Large intestine (tissue), 3 donors: Measurements from ENCODE around the gene LSM3. TPM values are rescaled to one million over a fixed set of nuclear protein-coding genes. Genes with fewer than 3 reads are reported as not detected.

Experiments used
- DNase-seq, 2 donors: peaks; one replicate each; pipeline versions ENCODE4 v3.0.0 to v3.0.0-alpha.2; 2013
- H3K27ac ChIP-seq: one replicate; pipeline ENCODE4 v1.5.1; 2013; ENCODE audit warnings: low read length
- H3K27me3 ChIP-seq: 2 replicates; pipeline ENCODE4 v1.6.1; 2013; ENCODE audit warnings: low read length; ENCODE audit not compliant: control insufficient read depth, insufficient read depth
- H3K36me3 ChIP-seq: 2 replicates; pipeline ENCODE4 v1.6.1; 2013; ENCODE audit warnings: low read length; ENCODE audit not compliant: control insufficient read depth, insufficient read depth
- H3K4me1 ChIP-seq: one replicate; pipeline ENCODE4 v1.6.1; 2013; ENCODE audit warnings: low read length; ENCODE audit not compliant: control insufficient read depth, insufficient read depth
- H3K4me3 ChIP-seq: one replicate; pipeline ENCODE4 v1.5.1; 2013; ENCODE audit warnings: low read length
- H3K9me3 ChIP-seq: one replicate; pipeline ENCODE4 v1.6.1; 2013; ENCODE audit warnings: mild to moderate bottlenecking, low read depth, low read length, moderate library complexity; ENCODE audit not compliant: control insufficient read depth
- WGBS: methylation state at CpG from one replicate; pipeline ENCODE4 v1.1.5; 2013; ENCODE audit warnings: low lambda C conversion rate; ENCODE audit not compliant: insufficient coverage; 5-methylcytosine and 5-hydroxymethylcytosine counted together
- polyA plus RNA-seq: library from polyadenylated mRNA; unstranded; fragments of 120-200 nt; gene quantifications from one replicate; pipeline ENCODE4 v1.2.1, GENCODE V29; 2013

Gene LSM3
- polyA plus RNA-seq, 1 donor = 13.7 TPM

GRCh38 chr3:14157951-14158350, 20.7 kb upstream of the LSM3 start:
- Histone ChIP-seq H3K27me3 (no peaks in the 10 kb centered on the region), H3K4me3 (no peak overlapping the region), H3K27ac (no peak overlapping the region), H3K9me3 (peaks cover 12% of the 10 kb centered on the region), H3K4me1 (peaks cover 4% of the 10 kb centered on the region), H3K36me3 (peaks cover 86% of the 10 kb centered on the region)
- no peak for DNase-seq
- 86% methylated on average over 1 of the region's 9 CpGs for WGBS

GRCh38 chr3:14158370-14158769, 20.2 kb upstream of the LSM3 start:
- Histone ChIP-seq H3K4me3 (no peak overlapping the region), H3K27ac (no peak overlapping the region), H3K9me3 (peaks cover 12% of the 10 kb centered on the region), H3K4me1 (no peaks in the 10 kb centered on the region), H3K36me3 (peaks cover 86% of the 10 kb centered on the region), H3K27me3 (no peaks in the 10 kb centered on the region)
- no peak for DNase-seq
- 100% methylated on average over 2 of the region's 14 CpGs for WGBS

GRCh38 chr3:14159426-14159825, 19.2 kb upstream of the LSM3 start:
- H3K4me1 ChIP-seq = no peaks in the 10 kb centered on the region
- DNase-seq = no peak
- no CpG with 5 or more reads among the region's 8 CpGs for WGBS

GRCh38 chr3:14161282-14161681, 17.3 kb upstream of the LSM3 start:
- peaks cover 12% of the 10 kb centered on the region for H3K9me3 ChIP-seq
- peaks cover 95% of the 10 kb centered on the region for H3K36me3 ChIP-seq
- H3K4me3 ChIP-seq = no peak overlapping the region
- no peaks in the 10 kb centered on the region for H3K4me1 ChIP-seq
- 100% methylated on average over 1 of the region's 2 CpGs for WGBS
- H3K27me3 ChIP-seq = no peaks in the 10 kb centered on the region
- DNase-seq = no peak
- no peak overlapping the region for H3K27ac ChIP-seq

More at GRCh38 chr3:14159426-14159825, 19.2 kb upstream of the LSM3 start:
- H3K27me3 ChIP-seq = no peaks in the 10 kb centered on the region
- H3K9me3 ChIP-seq = peaks cover 12% of the 10 kb centered on the region
- peaks cover 85% of the 10 kb centered on the region for H3K36me3 ChIP-seq
- no peak overlapping the region for H3K4me3 ChIP-seq
- no peak overlapping the region for H3K27ac ChIP-seq

- Histone ChIP-seq H3K4me1 (no peaks in the 10 kb centered on the region), H3K27ac (no peak overlapping the region), H3K36me3 (peaks cover 94% of the 10 kb centered on the region), H3K27me3 (no peaks in the 10 kb centered on the region), H3K4me3 (no peak overlapping the region), H3K9me3 (peaks cover 12% of the 10 kb centered on the region)
- no peak for DNase-seq
- no CpG with 5 or more reads among the region's 2 CpGs for WGBS
Observed at GRCh38 chr3:14162178-14162577, 16.4 kb upstream of the LSM3 start.

GRCh38 chr3:14166877-14167603, 11.6 kb upstream of the LSM3 start:
- H3K27ac ChIP-seq = no peak overlapping the region
- H3K27me3 ChIP-seq = no peaks in the 10 kb centered on the region
- no peak for DNase-seq
- no peaks in the 10 kb centered on the region for H3K9me3 ChIP-seq
- no peak overlapping the region for H3K4me3 ChIP-seq
- H3K36me3 ChIP-seq = peaks cover 95% of the 10 kb centered on the region
- no peaks in the 10 kb centered on the region for H3K4me1 ChIP-seq
- 90% methylated on average over 2 of the region's 9 CpGs for WGBS

GRCh38 chr3:14169435-14169834, 9.2 kb upstream of the LSM3 start:
- H3K27ac ChIP-seq = no peak overlapping the region
- WGBS = 100% methylated on average over 1 of the region's 2 CpGs
- no peak for DNase-seq
- no peaks in the 10 kb centered on the region for H3K4me1 ChIP-seq
- H3K9me3 ChIP-seq = no peaks in the 10 kb centered on the region
- peaks cover 81% of the 10 kb centered on the region for H3K36me3 ChIP-seq
- H3K4me3 ChIP-seq = no peak overlapping the region
- H3K27me3 ChIP-seq = no peaks in the 10 kb centered on the region

- H3K9me3 ChIP-seq = no peaks in the 10 kb centered on the region
- no peaks in the 10 kb centered on the region for H3K4me1 ChIP-seq
- no peaks in the 10 kb centered on the region for H3K27me3 ChIP-seq
- no peak for DNase-seq
- H3K36me3 ChIP-seq = peaks cover 77% of the 10 kb centered on the region
- H3K27ac ChIP-seq = no peak overlapping the region
- H3K4me3 ChIP-seq = no peak overlapping the region
Observed at GRCh38 chr3:14169871-14170270, 8.7 kb upstream of the LSM3 start.

GRCh38 chr3:14170531-14171159, 8.0 kb upstream of the LSM3 start:
- DNase-seq = no peak
- Histone ChIP-seq H3K4me1 (no peaks in the 10 kb centered on the region), H3K4me3 (no peak overlapping the region), H3K9me3 (no peaks in the 10 kb centered on the region), H3K27me3 (no peaks in the 10 kb centered on the region), H3K27ac (no peak overlapping the region), H3K36me3 (peaks cover 69% of the 10 kb centered on the region)
- WGBS = 80% methylated on average over 1 of the region's 2 CpGs

- H3K36me3 ChIP-seq = peaks cover 52% of the 10 kb centered on the region
Observed at GRCh38 chr3:14172496-14172895, 6.1 kb upstream of the LSM3 start.

GRCh38 chr3:14174483-14174882, 4.1 kb upstream of the LSM3 start:
- DNase-seq = no peak
- H3K4me1 ChIP-seq = peaks cover 9% of the 10 kb centered on the region
- 71% methylated on average over 2 of the region's 2 CpGs for WGBS
- no peaks in the 10 kb centered on the region for H3K9me3 ChIP-seq
- peaks cover 32% of the 10 kb centered on the region for H3K36me3 ChIP-seq
- H3K4me3 ChIP-seq = no peak overlapping the region
- no peak overlapping the region for H3K27ac ChIP-seq
- no peaks in the 10 kb centered on the region for H3K27me3 ChIP-seq

More at GRCh38 chr3:14172496-14172895, 6.1 kb upstream of the LSM3 start:
- Histone ChIP-seq H3K4me1 (peaks cover 6% of the 10 kb centered on the region), H3K9me3 (no peaks in the 10 kb centered on the region), H3K27ac (no peak overlapping the region), H3K4me3 (no peak overlapping the region), H3K27me3 (no peaks in the 10 kb centered on the region)
- WGBS = 100% methylated on average over 4 of the region's 5 CpGs
- no peak for DNase-seq
